Stimulated activated CD8-positive, alpha-beta memory T cell treated with anti-CD3 and anti-CD28 coated beads, Interleukin-12 subunit alpha, Interleukin-12 subunit beta, amount 100 ng/mL, for 1 hour (primary cell): Measurements from ENCODE around the gene NRG2.

Experiments used
- DNase-seq: peaks from one replicate; pipeline ENCODE4 v3.0.0-alpha.2; 2020; ENCODE audit warnings: low read depth

Gene NRG2

DNA sequence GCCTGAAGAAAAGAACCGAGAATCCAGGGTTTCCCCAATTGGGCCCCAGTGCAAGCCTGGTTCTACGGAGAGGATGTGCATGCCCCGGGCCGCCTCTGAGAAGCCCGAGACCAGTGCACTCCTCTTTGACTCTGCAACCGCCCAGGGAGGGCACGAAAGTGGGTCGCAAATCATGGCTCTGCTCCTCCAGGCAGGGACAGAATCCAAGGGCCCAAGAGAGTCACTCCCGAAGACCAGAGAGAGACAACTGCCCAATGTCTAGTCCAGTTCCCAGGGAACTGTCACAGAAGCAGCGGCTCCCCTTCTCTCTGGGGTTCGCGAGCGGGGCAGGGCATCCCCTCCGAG is 139.7 kb downstream of the NRG2 start:
- no peak for DNase-seq

DNA sequence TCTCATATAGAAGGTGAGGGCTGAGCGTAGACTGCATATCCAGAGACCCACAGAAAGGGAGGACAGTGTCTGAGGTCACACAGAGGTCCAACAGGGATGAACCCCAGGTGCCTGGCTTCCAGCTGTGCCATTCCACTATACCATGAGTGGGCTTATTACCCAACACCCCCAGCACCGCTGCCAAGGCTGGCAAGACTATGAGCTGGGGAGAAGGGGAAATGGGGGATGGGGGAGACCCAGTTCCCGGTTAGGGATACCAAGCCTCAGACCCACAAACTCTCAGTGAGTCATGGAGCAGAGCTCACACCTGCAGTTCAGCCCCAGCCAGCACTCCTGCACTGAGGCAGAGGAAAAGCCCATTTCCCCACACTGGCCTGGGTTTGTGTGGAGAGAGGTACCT is 141.1 kb downstream of the NRG2 start:
- no peak for DNase-seq

DNA sequence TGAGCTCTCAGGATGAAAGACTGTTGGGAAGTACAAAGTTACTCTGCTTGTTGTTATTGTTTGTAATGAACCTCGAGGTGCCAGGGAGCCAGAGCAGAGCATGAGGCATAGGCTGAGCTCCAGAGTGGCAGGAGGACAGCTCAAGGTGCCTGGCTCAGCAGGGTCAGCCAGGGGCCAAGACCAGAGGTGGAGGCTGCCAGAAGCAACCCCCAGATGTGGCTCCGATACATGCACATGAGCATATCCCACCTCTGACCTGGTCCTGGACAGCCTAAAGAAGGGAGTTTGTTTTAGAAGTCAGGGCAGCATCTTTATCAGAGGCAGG is 141.9 kb downstream of the NRG2 start:
- no peak for DNase-seq

DNA sequence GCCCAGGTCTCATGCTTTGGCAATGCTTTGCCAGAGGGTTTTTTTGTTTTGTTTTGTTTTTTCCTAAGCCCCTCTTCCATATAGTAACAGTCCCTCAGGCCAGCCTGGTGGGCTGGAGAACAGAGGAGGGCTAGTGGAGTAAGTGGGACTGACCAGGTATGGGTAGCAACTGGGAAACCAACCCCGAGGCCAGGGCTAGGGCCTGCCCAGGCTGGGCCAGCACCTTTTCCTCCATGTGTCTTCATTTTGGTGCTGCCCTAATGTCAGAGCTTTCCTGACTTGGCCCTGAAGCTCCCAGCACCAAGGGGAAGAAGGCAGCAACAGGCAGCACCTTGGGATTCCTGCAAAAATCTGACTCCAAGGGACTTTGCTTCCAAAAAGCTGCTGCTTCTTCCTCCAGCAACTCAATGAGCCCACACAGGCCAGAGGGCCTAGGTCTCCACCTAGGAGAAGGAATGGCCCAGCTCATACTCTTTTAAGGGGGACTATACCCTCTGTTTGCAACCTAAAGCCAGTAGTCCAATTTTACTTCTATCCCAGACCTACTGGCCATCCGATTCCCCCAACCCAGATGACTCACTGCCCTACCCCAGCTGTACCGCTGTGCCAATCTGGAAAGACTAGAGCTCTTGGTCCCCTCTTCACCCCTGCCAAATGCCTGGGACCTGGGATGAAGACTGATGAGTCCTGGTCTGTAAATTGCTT is 142.4 kb downstream of the NRG2 start:
- no peak for DNase-seq

DNA sequence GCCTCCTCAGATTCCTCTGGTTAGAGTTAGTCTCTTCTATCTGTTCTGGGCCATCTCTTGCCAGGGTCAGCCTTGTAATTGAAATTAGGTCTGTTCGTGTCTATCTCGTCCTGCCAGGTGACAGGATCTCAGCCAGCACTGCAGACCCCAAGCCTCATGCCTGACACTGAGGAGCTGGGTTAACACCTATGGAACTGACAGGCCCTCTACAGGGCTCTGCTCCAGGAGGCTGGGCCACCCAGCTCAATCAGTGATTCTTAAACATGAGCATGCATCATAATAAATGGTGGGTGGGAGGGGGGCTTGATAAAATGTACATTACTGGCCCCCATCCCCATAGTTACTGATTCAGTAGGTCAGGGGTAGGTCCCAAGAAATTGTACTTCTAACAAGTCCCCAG is 144.1 kb downstream of the NRG2 start:
- DNase-seq = no peak

DNA sequence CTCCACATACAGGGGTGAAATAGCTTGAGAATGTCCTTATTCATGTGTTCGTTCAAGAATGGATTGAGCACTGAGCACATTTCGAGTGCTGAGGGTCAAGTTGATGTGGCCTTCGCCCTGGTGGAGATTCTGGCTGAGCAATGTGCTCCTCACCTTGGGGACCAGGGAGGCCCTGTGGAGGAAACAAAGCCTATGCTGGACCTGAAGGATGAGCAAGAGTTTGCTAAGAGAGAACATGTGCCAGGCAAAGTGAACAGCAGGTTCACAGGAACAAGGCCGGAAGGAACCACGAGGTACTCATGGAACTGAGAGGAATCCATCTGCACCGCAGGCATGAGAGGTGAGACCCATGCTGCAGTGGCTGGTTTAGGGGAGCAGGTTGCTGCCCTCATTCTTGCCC is 145.1 kb downstream of the NRG2 start:
- no peak for DNase-seq

DNA sequence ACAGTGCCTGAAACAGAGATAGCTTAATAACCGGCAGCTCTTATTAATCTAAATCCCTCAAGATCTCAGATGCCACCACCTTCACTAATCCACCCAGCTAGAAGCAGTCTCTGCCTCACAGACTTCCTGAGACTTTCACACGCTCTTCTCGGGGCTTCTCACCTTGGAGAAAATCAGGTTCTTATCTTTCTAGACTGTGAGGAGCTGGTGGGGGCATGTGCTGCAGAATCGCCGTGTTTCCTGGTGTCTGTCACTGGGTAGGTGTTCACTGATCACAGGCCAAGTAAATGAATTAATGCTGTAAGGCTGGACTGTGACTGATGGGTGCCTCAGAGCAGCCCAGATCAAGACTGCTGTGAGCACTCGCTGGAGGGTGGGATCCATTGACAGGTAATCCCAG is 145.8 kb downstream of the NRG2 start:
- no peak for DNase-seq

DNA sequence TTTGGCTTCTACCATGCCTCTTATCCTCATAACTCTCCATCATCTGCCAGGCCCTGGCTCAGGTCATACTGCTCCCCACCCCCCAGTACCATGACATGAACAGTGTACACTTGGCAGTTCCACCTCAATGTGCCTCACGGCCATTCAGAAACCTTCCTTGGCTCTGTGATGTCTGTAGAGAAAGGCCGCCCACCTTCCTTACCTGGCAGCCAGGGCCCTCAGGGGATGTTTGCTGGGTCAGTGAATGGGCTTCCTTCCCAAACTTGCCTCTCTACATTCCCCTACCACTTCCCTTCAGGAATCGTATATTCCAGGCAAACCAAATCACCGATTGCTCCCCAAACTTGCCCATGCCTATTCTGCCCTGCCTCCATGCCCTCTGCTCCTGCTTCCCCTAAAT is 146.4 kb downstream of the NRG2 start:
- no peak for DNase-seq

DNA sequence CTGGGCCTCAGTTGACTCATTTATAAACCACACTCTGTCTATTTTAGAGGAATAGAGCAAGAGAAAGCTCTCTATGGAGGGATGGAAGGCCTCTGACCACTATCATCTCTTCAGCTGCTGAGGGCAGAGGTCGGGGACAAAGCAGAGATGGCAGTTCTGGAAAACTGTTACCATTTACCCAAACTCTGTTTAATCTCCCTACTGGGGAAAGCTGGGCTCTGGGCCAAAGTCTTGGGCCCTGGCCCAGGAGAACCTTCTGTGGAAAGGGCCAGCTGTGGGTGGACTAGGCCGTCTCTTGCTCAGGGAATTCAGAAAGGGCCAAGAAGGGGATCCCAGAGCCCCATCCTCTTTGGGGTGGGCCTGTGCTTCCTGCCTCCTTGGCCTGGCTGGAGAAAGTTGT is 147.5 kb downstream of the NRG2 start:
- DNase-seq = no peak

DNA sequence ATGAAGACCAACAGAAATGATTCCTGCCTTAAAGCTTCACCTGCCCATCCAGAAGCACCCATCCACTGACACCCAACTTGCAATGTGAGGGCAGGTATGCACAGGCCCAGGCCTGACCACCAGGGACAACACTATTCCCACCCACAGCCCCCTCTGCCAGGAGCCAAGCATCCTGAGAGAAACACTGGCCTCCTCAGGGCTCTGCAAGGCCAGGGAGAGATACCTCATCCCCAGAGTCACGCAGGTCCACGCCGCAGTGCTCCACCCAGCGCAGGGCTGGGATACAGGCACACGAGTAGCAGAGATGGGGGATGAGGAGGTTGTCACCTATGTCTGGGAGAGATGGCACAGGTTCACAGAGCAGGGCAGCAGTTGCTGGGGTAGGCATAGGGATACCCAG is 148.1 kb downstream of the NRG2 start:
- no peak for DNase-seq

DNA sequence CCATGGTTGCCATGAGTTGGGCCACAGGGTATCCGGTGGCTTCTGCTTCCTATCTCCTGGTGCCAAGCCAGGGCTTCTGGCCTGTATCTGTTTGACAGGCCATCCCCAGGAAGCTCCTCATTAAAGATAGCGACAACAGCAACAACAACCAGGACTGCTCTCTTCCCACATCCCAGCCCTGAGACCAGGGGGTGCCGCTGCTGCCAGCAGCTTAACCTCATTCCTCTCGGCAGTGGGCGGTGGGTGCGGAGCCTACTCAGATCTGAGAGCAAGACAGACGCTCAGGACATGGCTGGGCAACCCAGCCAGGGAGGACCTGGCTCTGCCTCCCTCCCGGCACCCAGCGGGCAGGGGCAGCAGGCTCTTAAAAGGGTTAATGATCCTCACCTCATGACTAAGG is 149.2 kb downstream of the NRG2 start:
- DNase-seq = no peak

DNA sequence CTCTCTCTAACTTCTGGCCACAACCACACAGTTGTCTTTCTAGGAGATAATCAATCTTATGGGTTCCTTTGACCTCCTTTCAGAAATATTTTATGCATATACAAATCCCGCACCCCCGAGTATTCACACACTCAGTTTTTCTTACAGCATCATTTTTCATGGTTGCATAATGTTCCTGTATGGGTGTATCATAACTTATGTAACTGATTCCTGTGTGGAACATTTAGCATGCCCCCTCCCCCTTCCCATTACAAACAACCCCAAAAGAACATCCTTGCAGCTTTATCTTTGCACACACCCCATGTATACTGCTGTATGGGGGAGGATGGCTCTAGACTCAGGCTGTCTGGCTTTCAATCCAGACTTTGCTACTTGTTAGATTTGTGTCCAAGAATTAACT is 153.7 kb downstream of the NRG2 start:
- no peak for DNase-seq

DNA sequence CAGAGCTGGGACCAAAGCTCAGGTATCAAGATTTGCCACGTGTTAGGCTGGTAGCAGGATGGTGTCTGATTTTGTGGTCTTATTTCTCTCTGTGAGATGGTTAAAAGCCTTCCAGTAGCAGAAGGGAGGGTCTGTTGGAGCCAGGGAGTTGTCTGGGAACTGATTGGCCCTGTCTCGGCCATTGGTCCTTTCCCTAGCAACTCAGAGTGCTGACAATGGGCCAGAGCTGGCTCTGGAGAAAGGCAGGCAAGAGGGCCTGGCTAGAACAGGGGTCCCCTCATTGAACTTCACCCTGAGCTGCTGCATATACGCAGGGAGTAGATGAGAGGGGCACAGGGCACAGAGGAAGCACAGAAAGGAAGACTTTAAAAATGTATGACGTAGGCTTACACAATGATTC is 154.7 kb downstream of the NRG2 start:
- no peak for DNase-seq

DNA sequence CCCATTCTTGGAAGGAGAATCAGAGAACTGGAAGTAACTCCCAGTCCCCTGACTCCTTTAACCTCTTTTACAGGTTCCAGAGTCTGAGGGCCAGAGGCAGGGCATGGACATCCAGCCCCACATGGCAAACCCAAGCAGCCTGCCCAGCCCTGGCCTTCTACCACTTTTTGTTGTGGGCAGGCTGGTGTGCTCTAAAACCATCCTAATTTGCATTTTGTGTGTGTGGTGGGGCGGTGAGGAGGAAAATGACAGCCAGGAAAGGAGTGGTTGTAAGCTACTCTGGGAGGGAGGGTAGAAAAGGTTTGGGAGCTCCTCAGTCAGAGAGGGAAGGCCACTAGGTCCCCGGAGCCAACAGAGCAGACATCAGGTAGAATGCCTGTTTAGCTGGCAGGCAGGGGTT is 156.9 kb downstream of the NRG2 start:
- DNase-seq = no peak

DNA sequence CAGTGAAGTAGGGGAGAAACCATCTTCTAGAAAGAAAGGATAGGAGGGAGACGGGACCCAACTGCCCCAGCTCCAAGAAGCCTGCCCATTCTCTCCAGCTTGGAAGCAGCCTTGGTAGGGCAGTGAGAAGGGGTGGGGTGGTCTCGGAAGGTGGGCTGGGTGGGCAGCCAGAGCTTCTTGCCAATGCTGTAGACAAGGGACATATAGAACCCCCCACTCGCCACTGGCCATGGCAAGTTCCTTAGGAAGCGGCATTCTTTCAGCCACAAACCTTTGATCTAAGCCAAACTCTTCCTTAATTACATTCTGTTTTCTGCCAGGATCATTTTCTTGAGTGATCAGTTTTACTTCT is 157.3 kb downstream of the NRG2 start:
- DNase-seq = no peak

DNA sequence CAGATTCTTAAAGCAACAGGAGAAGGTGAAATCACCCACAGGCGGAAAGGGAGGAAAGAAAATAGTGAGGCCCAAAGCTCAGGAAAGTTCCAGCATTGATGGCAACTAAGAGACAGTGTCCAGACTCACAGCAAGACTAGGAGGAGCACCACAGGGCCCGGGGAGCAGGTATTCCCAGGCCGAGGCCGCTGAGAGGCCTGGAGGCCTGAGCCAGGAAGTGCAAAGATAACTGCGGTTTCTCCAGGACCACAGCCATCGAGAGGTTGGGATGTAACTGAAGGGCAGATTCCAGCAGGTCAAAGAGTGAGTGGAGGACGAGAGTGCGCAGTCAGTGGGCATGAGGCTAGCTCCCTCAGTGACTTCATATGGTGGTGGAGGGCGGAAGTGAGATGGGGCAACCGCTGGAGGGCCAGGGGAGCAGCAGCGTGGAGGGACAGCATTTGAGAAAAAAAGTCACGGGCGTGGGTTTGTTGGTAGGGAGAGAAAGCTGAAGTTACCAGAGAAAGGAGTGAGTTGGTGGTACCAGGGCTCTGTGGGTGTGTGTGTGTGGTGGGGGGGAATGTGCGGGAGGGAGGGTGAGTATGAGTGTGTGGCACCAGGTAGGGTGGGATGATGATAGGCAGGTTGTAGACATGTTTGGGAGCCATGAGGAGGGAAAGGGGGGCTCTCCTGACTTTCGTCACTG is 157.8 kb downstream of the NRG2 start:
- DNase-seq = no peak

DNA sequence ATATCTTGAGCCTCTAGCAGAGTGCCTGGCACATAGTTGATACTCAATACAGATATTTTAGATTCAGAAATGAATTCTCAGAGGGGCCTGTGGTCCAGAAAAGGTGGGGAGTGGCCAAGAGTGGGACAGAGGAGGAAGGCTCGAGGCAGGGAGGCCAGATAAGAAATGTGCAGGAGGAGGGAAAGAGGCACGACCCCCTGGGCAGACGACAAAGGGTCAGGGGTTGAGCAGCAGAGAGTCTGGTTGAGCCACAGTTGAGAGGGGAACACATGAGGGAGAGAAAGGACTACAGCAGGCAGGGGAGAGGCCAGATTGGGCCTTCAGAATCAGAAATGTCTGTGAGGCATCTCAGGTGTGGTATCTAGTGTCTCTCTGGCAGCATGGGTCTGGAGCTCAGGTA is 158.4 kb downstream of the NRG2 start:
- DNase-seq = no peak

DNA sequence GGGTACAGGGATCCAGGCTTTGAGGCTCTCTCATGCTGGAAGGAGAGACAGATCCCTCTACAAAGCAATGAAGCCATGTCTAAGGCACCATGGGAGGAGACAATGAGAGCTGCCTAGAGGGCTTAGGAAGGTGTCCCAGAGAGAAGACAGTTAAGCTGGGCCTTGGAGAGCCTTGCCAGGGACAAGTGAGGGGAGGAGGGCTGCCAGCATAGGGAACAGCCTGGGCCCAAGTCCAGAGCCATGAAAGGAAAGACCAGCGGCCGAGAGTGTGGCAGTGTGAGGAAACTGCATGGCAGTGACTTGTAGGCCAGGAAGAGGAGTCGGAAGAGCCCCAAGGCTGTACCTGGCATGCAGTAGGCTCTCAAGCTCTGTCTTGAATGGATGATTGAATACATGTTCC is 159.0 kb downstream of the NRG2 start:
- DNase-seq = no peak

DNA sequence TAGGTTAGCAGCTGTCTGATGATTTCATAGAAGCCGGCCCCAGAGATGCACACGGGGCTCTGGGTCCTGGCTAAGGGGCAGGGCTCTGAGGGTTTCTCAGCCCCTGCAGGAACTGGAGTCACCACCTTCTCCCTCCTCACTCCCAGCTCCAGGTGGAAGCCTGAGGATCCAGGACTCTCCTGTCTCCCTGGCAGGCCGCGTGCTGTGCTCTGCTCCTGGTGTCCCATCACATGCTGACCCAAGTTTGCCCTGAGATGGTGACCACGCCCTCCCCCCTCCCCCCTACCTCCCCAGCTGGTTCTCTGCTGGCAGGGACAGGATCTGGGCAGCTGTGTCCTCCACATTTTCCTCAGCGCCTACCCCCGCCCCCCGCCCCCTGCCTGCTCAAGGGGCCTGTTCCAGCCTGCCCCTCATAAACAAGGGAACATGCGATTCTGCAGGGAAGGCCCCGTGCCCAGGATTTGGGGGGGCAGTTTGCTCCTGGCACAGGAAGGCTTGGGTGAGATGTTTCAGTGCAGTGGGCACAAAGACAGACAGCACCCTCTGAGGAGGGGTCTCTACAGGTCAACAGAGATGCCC is 160.0 kb downstream of the NRG2 start:
- no peak for DNase-seq

DNA sequence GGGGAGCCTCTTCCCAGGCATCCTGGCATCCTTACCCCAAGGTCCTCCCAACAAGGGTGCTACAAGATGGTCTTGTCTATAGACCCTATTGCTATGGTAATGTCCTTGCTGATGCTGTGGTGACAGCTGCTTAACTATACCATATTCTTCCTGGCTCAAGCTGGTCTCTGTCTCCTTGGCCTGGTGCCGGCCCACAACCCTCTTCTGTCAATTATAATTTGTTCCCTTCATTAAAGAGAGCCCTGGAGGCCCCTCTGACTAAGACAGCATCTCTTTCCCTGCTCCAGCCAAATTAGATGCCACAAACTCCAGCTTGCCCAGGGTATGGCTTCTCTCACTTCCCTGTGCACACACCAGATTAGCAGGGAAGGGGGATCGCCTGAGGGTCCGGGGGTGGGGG is 160.8 kb downstream of the NRG2 start:
- no peak for DNase-seq

DNA sequence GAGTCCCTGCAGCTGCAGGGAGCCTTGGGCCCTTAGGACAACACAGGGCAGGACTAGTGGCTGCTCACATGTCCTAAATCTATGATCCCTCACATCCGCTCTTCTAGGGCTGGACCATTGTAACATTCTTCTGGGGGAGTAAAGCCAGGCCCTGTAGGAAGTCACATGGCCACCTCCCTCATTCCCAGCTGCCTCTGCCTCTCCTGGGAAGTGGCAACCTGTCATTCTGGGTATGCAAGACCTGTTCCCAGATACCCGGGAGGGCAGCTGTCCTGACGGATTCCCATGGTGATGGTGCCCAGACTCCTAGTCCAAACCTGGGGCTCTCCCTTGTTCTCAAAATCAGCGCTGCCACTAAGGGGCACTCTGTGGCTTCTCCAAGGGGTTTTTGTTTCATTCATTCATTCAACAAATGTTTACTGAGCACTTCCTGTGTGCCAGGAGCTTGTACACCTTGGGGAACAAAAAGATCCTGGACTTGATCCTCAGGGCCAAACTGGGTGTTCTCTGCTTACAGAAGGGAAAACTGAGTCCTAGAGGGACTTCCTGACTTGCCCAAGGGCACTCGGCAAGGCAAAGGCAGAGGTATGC is 161.9 kb downstream of the NRG2 start:
- no peak for DNase-seq

DNA sequence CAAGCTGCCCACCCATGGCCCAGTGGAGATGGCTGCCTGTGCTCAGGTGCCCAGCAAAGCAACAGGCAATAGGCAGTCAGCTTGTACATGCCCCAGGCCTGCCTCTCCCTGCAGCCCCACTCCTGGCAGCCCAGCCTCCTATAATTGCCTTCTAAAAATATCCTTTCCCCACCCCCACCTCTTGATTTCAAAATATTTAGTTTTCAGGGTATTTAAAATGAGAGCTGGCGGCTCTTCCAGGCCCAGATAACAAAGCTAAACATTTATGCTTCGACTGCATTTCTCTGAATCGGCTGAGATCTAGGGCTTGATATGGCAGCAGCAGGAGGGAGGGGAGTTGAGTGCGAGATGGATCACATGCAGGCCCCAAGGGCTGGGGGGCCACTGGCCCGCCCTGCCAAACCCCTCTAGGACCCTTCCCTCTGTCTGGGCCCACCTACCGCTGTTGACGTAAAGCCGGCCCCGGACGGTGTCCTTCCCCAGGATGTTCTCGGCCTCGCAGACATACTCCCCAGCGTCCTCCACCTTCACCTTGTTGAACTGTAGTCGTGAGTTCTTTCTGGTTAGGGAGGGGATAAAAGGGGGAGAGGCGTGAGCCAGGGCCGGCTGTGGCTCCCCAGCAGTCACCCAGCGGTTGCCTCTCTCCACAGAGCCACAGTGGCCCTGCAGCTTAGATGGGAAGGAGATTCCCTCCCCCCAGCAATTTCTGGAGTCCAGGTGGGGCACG is 162.5 kb downstream of the NRG2 start:
- DNase-seq = no peak

DNA sequence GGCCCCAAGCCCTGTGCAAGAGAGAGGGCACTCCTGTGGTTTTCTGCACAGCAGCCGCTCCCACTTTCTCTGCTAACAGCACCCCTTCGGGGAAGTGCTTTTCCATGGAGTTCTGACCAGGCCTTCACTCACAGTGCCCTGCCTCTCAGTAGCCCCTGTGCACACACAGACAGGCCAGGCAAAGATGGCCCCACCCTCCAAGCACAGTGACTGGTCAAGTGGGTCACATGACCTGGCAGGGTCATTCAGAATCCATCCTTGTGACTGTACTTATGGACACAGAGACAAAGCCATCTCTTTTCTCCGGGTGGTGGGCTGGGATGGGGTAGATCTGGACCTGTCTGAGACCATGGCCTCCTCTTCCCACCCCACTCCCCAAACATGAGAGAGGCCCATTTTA is 165.0 kb downstream of the NRG2 start:
- DNase-seq = no peak
